DLD1 (cell line): ENCODE measurements around the gene AIM2.
"Not testable (repeated sequence)": the region's sequence is repeated elsewhere in the genome, so short reads cannot be mapped to it uniquely, and the experiment has no call there.

Source experiments
- in situ Hi-C: cut with HindIII; loops from 2 replicates; pipeline ENCODE4 v1.10.0; 2017; ENCODE audit warnings: low sequenced_read_pairs

The AIM2 gene, protein sequence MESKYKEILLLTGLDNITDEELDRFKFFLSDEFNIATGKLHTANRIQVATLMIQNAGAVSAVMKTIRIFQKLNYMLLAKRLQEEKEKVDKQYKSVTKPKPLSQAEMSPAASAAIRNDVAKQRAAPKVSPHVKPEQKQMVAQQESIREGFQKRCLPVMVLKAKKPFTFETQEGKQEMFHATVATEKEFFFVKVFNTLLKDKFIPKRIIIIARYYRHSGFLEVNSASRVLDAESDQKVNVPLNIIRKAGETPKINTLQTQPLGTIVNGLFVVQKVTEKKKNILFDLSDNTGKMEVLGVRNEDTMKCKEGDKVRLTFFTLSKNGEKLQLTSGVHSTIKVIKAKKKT

DNA sequence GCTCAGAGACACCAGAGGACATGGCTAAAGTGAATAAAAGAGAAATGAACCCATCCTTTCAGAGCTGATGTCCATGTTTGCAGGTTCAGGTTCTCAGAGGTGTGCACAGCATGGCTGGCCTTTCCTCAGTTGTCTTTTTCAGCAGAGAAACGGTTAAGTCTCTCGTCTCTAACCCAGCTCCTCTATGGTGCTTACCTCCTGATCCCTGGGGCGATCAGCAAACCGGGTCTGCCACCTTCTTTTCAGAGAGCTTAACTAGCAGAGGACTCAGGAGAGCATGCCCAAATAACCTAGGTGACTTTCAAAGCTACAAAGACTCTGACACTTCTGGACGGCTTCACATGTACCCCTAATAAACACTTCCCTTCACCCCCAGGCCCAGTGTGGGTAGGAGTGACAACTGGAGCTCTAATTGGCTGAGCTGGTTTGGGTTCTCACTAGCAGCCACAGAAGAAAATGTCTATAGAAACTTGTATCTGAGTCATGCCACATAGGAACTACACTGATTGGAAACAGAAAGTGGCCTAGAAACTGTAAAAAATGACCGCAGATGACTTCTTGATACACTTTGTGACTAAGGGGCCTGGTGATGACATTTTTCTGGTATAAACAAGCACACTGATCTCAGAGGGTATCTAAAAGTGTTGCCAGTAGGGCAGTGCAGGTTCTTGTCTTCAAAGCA lies at the start of gene AIM2:
TSS of gene AIM2 (minus strand) at position 329 of the 682 bp plus-strand sequence. CDS start 3,267 bp downstream, outside the sequence.
- in situ Hi-C loops: no loop called here

DNA sequence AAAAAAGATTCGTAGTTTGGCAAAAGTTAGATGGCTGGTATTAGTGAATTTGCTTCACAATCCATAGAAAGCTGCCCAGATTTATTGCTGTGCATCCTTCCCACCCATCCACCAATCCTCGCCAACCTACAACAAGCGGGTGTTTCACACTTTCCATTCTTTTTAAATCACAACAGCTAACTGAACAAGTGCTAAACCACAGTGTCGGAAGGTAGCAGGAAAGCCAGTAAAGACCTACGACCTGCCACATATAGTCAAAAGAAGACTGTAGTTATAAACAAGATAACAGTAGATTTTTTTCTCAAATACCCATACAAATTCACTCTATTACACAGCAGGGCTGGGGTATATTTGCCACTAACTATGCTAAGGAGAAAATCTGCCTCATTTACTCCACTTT lies 47.0 kb upstream of the AIM2 start:
- in situ Hi-C loops: no loop called here

DNA sequence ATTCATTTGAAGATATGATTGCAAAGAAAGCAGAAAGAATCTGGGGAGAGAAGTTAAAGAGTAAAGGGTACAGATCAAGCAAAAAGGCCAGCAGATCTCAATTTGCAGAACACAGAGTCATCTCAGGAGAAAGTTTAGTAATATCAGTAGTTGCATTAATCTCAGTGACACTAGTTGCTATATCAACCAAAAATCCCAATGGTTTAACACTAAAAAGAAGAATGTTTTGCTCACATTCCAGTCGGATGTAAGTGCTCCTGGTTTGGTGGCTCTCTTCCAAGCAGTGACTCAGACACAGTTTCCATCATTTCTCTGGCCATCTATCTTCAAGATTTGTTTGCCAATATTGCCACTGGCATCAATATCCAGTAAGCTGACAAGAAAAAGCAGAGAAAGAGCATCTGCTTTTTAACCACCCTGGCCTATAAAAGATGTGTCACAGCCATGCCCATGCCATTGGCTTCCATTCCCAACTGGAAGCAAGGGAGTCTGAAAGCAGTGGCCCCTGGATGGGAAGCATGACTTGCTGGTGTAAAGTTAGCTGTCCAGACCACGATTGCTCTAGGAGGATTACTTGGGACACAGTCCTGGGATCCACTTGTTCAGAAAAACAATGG lies 45.5 kb upstream of the AIM2 start:
- in situ Hi-C loops: no loop called here

DNA sequence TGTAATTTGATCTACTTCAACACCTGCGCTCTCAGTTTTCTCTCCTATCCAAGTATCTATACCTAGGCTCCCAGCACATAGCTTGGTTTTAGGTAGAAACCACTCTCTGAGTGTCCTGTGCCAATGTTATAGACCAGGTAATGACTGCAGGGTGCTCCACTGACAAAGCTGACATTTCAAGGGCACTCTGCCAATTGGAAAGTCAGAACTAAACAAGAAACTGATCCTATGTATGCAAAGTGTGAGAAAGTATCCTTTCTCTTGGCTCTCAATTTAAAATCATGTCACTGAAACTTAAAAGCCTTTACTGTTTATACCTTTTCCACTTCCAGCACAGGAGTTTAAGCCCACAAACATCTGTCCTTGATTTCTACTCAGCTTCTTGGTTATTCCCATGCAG lies 45.0 kb upstream of the AIM2 start:
- in situ Hi-C loops: no loop called here

DNA sequence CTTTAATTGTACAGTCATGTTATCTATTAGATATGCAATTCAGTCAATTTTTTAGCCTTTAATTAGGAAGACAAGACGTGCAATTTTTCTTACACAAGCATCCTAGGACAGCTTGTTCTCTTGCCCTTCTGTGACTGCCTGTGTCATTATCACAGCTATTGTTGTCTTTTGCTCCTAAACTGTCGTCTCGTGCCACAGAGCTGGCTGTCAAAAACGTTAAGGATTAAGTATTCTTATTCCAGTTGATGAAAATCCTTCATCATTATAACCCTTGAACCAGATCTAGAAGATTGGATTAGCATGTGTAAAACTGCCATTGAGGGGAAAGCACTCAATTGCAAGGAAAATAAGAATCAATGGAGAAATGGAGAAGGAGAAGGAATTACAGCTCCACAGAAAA lies 43.8 kb upstream of the AIM2 start:
- in situ Hi-C loops: no loop called here

DNA sequence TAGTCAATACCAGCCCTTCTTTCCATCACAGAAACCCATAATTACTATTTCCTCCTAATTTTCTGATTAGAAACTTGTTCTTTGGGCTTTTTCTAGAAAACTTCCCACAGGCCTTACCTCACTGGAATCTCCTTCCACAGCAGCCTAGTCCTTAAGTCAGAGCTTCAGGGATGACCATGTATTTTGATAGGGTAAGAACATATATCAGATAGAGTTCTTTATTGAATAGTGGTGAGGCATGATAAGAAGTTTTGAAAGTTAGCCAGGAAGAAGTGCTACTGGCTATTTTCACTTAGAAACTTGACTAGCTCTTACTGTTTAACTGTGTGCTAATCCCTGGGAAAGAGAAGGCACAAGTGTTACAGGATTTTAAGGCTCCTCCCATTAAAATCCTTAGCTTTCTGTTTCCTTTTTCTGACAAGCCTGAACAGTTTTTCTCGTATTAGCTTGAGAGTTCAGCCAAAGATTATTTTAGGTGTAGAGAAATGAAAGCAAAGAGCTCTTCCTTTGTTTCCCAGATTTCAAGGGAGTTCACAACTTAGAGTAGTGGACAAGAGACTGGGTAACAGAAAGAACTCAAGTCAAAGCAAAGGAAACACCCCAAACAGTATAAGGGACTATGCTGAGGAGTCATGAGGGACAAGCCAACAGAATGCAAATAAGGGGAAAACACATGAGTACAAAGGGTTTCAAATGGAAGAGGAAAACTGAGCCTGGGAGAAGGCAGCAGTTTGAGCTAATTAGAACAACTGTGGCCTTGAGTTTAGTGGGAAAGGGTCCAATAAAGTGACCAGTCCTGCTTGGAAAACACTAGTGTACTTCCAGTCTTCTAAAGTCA lies 37.2 kb upstream of the AIM2 start:
- in situ Hi-C loops: no loop called here

DNA sequence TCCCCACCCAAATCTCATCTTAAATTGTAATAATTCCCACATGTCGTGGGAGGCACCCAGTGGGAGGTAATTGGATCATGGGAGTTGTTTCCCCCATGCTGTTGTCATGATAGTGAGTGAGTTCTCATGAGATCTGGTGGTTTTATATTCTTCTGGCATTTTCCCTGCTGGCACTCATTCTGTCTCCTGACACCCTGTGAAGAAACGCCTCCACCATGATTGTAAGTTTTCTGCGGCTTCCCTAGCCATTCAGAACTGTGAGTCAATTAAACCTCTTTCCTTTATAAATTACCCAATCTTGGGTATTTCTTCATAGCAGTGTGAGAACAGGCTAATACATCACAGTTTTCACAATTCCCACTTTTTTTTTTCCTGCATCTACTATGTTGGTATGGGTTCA lies 26.5 kb upstream of the AIM2 start:
- in situ Hi-C loops: not testable (repeated sequence)

DNA sequence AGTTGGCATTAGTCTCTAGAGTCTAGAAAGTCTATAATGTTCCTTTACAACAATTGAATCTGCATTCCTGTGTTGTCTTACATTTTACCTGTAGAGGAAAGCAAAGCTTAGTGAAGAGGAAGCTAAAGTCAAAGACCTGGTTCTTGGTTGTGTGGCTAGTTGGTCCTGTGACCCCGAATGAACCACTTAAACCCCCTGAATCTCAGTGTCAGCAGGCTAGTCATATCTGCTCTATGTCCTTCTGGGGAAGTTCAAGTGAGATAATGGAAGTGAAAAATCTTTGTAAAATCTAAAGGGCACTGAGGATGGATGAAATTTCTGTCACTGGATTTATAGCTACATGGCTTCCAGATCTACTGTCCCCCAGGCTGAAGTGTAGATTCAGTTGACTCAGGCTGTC lies 24.0 kb upstream of the AIM2 start:
- in situ Hi-C loops: no loop called here

DNA sequence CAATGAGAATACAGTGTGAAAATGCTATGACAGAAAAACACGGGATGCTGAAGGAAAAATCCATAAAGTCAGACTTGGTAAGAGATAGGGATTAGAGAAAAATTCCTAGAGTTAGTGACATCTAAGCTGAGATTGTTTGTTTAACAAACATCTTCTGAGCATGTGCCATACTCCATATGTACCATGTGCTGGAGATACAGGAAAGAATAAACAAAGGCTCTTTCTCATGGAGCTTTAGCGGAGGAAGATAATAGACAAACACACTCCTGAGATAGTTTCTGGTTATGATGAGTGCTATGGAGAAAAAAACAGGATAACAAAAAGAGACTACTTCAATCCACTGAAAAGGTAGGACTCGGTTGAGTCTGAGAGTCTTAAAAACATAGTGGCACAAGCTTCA lies 22.0 kb upstream of the AIM2 start:
- in situ Hi-C loops: no loop called here

DNA sequence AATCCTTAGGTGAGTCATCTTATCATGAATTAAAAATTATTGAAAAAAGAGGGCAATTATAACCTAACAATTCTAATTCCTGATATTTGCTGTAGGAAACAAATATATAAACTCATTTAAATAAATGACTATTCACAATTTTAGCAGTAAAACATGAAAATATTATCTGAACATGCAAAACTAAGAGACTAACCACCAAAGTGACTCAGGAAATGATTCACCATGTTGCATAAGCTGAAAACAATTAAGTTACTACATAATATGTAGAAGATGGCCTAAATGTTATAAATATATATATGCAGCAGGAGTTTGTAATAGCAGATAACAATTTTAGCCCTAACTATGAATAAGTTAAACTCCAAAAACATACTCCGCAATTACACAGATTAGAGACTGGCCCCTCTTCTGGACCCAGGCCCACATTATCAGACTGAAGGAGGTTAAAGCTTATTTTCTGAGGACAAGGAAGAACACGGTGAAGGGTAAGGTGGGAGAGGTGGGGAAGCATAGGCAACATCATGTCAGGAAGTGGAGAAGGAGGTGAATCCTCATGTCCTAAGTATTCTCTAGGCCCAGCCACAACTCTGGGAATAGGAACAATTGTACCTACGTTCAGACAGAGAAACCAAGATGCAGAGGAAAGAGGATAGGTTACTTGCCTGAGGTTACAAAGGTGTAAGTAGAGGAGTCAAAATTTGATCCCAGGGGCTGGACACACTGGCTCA lies 15.6 kb upstream of the AIM2 start:
- in situ Hi-C loops: no loop called here

DNA sequence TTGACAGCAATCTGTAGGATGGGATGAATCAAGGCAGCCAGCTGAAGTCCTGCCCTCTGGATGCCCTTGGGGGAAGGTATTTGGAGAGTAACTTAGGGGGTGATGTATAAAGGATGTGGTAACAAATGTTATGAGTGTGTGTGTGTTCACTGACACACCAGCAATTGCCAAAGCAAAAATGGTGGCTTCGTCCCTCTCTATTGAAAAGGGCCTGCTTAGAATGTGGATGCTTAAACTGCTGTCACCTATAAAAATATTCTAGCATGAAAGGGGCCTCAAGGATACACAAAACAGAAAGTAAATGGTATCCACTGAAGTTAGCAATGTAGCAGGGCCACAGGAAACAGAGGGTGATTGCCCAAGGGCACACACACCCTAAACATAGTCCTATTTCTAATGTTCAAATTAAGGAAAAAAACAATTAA lies 15.1 kb upstream of the AIM2 start:
- in situ Hi-C loops: no loop called here

DNA sequence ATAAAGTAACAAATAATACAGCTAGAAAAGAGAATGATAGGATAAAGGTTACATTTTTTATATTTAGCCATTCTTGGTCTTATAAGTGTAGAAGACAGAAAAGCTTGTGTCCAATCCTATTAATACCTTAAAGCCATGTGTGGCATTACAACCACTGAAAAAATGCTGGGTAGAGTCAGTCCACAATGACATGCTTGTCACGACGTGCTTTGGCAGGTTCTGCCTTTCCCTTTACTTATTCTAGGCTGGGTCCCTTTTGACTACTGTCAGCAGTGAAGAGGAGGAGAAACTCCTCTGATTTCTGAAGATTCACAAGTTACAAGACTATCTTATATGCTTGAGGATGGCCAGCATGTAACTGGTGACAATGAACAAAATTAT lies 14.6 kb upstream of the AIM2 start:
- in situ Hi-C loops: no loop called here

DNA sequence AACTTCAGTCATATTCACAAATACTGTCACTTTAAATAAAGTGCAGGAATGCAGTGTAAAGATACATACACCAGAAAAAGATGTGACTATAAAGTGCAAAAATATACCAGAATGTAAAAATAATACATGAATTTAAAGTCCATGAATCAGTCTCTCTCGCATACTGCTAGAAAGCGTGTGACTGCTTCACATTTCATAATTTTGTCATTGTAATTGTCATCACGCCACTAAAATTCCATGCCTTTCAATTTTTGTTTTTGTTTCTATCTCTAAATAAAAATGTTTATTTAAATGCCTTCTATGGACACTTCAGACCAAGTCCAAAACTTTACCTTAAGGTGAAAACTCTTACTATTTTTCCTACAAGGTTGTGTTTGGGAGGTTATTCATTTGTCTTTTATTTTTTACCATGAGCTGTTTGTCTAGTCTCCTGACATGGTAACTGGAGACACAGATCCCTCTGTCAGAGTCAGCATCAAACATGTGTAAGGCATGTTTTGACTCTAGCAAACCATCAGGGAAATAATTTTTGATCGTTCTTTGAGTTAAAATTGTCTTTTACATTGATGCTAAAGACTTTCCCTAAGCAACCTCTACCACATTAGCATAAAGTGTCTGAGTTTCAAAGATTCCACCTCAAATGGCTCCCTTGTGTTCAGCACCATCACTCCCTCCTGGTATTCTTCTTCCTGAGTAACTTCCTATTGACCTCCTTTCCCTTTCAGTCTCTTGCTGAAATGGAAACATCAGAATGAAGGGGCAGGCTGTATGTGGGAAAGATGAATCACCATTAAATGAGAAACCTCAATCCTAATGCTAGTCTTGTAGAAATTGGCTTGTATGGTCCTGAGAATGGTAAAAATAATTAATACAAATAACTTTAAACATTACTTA lies 14.0 kb upstream of the AIM2 start:
- in situ Hi-C loops: no loop called here

DNA sequence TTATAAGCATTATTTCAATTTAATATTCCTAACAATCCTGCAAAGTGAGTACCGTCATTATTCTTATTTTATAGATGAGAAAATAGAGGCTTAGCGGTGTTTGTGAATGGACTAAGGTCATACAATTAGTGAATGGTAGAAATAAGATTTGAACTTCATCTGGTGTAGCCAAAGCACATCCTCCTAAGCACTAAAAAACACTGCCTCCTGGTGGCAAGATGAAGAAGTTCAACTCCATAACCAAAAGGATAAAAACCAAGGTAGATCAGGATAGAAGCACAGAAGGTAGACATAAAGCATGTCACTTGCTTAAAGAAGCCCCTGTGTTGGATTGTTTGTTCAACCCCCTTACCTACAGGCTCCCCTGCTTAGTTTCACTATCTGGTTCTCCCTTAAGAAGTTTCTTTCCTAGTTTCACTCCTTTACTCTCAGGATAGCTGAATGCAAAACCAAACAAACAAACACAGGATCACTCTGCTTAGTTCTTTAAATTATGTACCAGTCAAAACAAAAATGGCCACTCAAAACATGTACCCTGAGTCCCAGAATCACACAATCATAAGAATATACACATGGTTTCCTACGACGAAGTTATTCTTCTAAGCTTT lies 12.7 kb upstream of the AIM2 start:
- in situ Hi-C loops: no loop called here

DNA sequence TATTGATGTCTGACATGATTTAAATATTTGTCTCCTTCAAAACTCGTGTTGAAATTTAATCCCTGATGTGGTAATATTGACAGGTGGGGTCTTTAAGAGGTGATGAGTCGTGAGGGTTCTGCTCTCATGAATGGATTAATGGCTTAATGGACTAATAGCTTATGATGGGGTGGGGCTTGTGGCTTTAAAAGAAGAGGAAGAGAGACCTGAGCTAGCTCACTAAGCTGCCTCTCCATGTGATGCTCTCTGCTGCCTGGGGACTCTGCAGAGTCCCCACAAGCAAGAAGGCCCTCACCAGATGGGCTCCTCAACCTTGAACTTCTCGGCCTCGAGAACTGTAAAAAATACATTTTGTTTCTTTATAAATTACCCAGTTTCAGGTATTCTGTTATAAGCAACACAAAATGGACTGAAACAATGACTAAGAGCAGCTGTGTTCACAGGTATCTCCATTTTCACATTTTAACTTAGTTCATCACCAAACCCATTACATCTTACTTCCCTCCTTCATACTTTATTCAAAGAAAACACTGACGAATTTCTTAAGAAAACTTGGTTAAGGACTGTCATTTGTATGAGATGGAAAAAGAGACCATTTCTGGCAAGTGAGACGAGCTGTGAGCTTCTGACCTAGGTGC lies 12.1 kb upstream of the AIM2 start:
- in situ Hi-C loops: no loop called here

DNA sequence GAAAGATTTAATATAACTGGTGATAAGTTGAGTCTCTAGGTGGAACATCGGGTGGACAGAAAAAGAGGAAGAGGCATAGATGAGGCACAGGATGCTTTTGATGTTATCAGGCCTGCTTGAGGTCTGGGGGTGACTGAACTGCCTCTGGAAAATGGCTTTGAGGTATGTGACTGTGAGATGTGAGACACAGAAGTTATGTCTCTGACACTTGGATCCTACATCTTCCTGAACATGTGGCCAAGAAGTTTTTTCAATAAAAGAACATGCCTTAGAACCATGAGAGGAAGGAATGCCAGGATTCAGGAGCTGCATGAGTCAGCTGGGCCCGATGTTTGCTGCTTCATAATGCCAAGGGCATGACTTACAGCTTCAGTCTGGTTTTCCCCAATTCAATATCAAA lies 11.5 kb upstream of the AIM2 start:
- in situ Hi-C loops: no loop called here

DNA sequence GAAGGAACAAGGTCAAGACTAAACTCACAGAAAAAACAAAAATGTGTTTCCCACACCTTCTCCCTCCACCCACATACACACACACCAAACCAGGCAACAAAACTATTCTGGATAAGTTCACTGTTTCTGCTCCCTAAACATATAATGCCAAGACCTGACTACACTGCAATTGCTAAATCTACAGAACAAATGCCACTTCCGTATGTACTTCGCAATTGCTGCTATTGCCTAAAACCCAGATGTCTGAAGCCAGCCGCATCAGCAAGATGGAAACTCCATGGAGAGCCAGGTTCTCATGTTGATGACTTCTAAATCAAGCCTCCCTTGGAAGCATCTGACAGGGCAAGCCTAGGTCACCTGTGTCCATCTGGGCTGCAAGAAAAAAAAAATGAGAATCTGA lies 8.3 kb upstream of the AIM2 start:
- in situ Hi-C loops: no loop called here

DNA sequence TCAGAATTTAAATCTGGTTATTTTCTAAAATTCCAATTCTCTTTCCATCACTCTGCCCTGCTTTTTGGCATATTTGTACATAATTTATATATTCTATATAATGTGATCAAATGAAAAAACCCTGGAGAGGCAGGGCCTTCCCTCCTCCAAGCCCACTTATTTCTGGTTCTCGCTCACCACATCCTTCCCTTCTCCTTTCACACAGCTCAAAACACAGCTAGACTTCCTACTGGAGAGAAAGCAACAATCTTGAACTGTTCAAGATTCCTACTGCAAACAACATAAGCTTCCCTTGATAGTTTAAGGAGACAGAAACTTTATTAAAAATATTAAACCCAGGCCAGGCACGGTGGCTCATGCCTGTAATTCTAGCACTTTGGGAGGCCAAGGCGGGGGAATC lies 7.6 kb upstream of the AIM2 start:
- in situ Hi-C loops: no loop called here

DNA sequence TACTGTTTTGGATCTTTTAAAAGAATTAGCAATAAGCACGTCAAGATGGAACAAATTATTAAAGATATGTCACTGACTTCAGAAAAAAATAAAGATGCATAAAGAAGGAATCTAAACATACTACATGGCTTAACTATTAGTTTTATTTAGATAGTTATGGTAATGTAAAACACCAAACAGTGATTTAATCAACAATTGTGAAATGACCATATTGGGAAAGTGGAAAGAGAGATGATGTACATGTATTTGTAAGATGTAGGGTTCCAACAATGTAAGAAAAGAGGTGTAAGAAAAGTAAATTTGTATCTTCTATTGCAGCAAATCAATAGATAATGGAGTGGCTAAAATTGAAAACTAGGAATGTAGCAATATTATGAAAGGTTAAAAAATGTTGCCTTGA lies 6.4 kb upstream of the AIM2 start:
- in situ Hi-C loops: no loop called here
